ENCODE results near the gene IL23R. TPM values are rescaled to one million over a fixed set of nuclear protein-coding genes. Genes with fewer than 3 reads are reported as not detected.

Gene IL23R
- total RNA-seq, 2 experiments from 2014 or later, result 0.48 to 0.57 TPM

- no peak overlapping the region for H3K27ac Mint-ChIP-seq
- H3K27me3 Mint-ChIP-seq, result peaks cover 6% of the 10 kb centered on the region
- ChIA-PET CTCF (interaction anchor here (0.8 to 1.8 kb wide), 4 partner anchors 9 to 148 kb away, joined by 3 to 5 read pairs (median 4); no protein-coding TSS in a partner anchor), POLR2A (no interaction called here)
- H3K4me3 Mint-ChIP-seq, result no peak overlapping the region
- peaks cover 10% of the 10 kb centered on the region for H3K9me3 Mint-ChIP-seq
- DNase-seq, result no peak
- peaks cover 10% of the 10 kb centered on the region for H3K36me3 Mint-ChIP-seq (ENCODE audit: low read depth)
- peaks cover 5% of the 10 kb centered on the region for H3K4me1 Mint-ChIP-seq
Measured at GRCh38 chr1:67184838-67185421, 18.7 kb downstream of the IL23R start.

- Mint-ChIP-seq H3K36me3 (ENCODE audit: low read depth) (no peaks in the 10 kb centered on the region), H3K27ac (no peak overlapping the region), H3K4me1 (peaks cover 7% of the 10 kb centered on the region), H3K9me3 (no peaks in the 10 kb centered on the region), H3K27me3 (no peaks in the 10 kb centered on the region), H3K4me3 (no peak overlapping the region)
- POLR2A ChIA-PET, result no interaction called here
- no peak for DNase-seq
- CTCF ChIA-PET, result interaction anchor here (1.0 kb wide), 1 partner anchor 194 kb away, joined by 3 read pairs; no protein-coding TSS in a partner anchor
Measured at GRCh38 chr1:67188137-67188536, 21.9 kb downstream of the IL23R start.

- no peak for DNase-seq
- H3K4me1 Mint-ChIP-seq, result peaks cover 19% of the 10 kb centered on the region
- no peaks in the 10 kb centered on the region for H3K9me3 Mint-ChIP-seq
- ChIA-PET CTCF (interaction anchor here (0.6 to 2.8 kb wide), 8 partner anchors 21 to 167 kb away, joined by 3 to 6 read pairs (median 3); partner anchors contain the start of gene IL23R), POLR2A (no interaction called here)
- no peaks in the 10 kb centered on the region for H3K27me3 Mint-ChIP-seq
- H3K4me3 Mint-ChIP-seq, result no peak overlapping the region
- H3K27ac Mint-ChIP-seq, result no peak overlapping the region
- peaks cover 2% of the 10 kb centered on the region for H3K36me3 Mint-ChIP-seq (ENCODE audit: low read depth)
Measured at GRCh38 chr1:67189953-67190352, 23.7 kb downstream of the IL23R start.

GRCh38 chr1:67190410-67190809, 24.2 kb downstream of the IL23R start:
- no peak overlapping the region for H3K4me3 Mint-ChIP-seq
- no peak for DNase-seq
- no peaks in the 10 kb centered on the region for H3K9me3 Mint-ChIP-seq
- ChIA-PET CTCF (interaction anchor here (0.6 to 2.8 kb wide), 8 partner anchors 21 to 167 kb away, joined by 3 to 6 read pairs (median 3); partner anchors contain the start of gene IL23R), POLR2A (no interaction called here)
- H3K4me1 Mint-ChIP-seq, result peaks cover 21% of the 10 kb centered on the region
- peaks cover 2% of the 10 kb centered on the region for H3K36me3 Mint-ChIP-seq (ENCODE audit: low read depth)
- H3K27ac Mint-ChIP-seq, result no peak overlapping the region
- no peaks in the 10 kb centered on the region for H3K27me3 Mint-ChIP-seq

GRCh38 chr1:67190942-67191341, 24.7 kb downstream of the IL23R start:
- ChIA-PET CTCF (interaction anchor here (0.6 to 2.8 kb wide), 6 partner anchors 8 to 821 kb away, joined by 3 to 6 read pairs (median 4); no protein-coding TSS in a partner anchor), POLR2A (no interaction called here)
- Mint-ChIP-seq H3K9me3 (no peaks in the 10 kb centered on the region), H3K4me3 (no peak overlapping the region), H3K36me3 (ENCODE audit: low read depth) (peaks cover 2% of the 10 kb centered on the region), H3K27ac (no peak overlapping the region), H3K27me3 (no peaks in the 10 kb centered on the region), H3K4me1 (peaks cover 24% of the 10 kb centered on the region)
- no peak for DNase-seq

GRCh38 chr1:67191668-67192520, 25.6 kb downstream of the IL23R start:
- Mint-ChIP-seq H3K9me3 (no peaks in the 10 kb centered on the region), H3K4me1 (peaks cover 24% of the 10 kb centered on the region), H3K27ac (no peak overlapping the region), H3K36me3 (ENCODE audit: low read depth) (peaks cover 3% of the 10 kb centered on the region), H3K4me3 (no peak overlapping the region), H3K27me3 (no peaks in the 10 kb centered on the region)
- CTCF ChIA-PET, result interaction anchor here (0.6 to 1.4 kb wide), 6 partner anchors 9 to 821 kb away, joined by 3 to 5 read pairs (median 3); no protein-coding TSS in a partner anchor
- POLR2A ChIA-PET, result no interaction called here
- no peak for DNase-seq

GRCh38 chr1:67192902-67193301, 26.6 kb downstream of the IL23R start:
- POLR2A ChIA-PET, result no interaction called here
- Mint-ChIP-seq H3K4me1 (peaks cover 24% of the 10 kb centered on the region), H3K9me3 (peaks cover 2% of the 10 kb centered on the region), H3K27me3 (no peaks in the 10 kb centered on the region), H3K36me3 (ENCODE audit: low read depth) (peaks cover 7% of the 10 kb centered on the region), H3K27ac (no peak overlapping the region), H3K4me3 (no peak overlapping the region)
- no peak for DNase-seq
- CTCF ChIA-PET, result interaction anchor here (1.0 to 1.3 kb wide), 2 partner anchors 19 to 48 kb away, joined by 3 read pairs; no protein-coding TSS in a partner anchor

GRCh38 chr1:67193704-67194103, 27.4 kb downstream of the IL23R start:
- ChIA-PET CTCF (interaction anchor here (0.7 to 1.0 kb wide), 2 partner anchors 9 to 49 kb away, joined by 3 read pairs; no protein-coding TSS in a partner anchor), POLR2A (no interaction called here)
- H3K27ac Mint-ChIP-seq, result peak overlapping the region; percentile 48
- no peak for DNase-seq
- H3K4me1 Mint-ChIP-seq, result peaks cover 24% of the 10 kb centered on the region
- no peaks in the 10 kb centered on the region for H3K27me3 Mint-ChIP-seq
- H3K9me3 Mint-ChIP-seq, result peaks cover 6% of the 10 kb centered on the region
- no peak overlapping the region for H3K4me3 Mint-ChIP-seq
- peaks cover 7% of the 10 kb centered on the region for H3K36me3 Mint-ChIP-seq (ENCODE audit: low read depth)

- peak overlapping the region; percentile 48 for H3K27ac Mint-ChIP-seq
- H3K9me3 Mint-ChIP-seq, result peaks cover 8% of the 10 kb centered on the region
- POLR2A ChIA-PET, result no interaction called here
- no peak overlapping the region for H3K4me3 Mint-ChIP-seq
- H3K4me1 Mint-ChIP-seq, result peaks cover 24% of the 10 kb centered on the region
- H3K36me3 Mint-ChIP-seq (ENCODE audit: low read depth), result peaks cover 7% of the 10 kb centered on the region
- no peak for DNase-seq
- H3K27me3 Mint-ChIP-seq, result no peaks in the 10 kb centered on the region
- CTCF ChIA-PET, result interaction anchor here (0.7 kb wide), 1 partner anchor 10 kb away, joined by 3 read pairs; no protein-coding TSS in a partner anchor
Measured at GRCh38 chr1:67194209-67194863, 28.1 kb downstream of the IL23R start.

- CTCF ChIA-PET, result interaction anchor here (0.7 kb wide), 1 partner anchor 9 kb away, joined by 4 read pairs; no protein-coding TSS in a partner anchor
- peaks cover 8% of the 10 kb centered on the region for H3K36me3 Mint-ChIP-seq (ENCODE audit: low read depth)
- H3K4me1 Mint-ChIP-seq, result peaks cover 2% of the 10 kb centered on the region
- POLR2A ChIA-PET, result no interaction called here
- no peaks in the 10 kb centered on the region for H3K27me3 Mint-ChIP-seq
- H3K4me3 Mint-ChIP-seq, result no peak overlapping the region
- DNase-seq, result no peak
- H3K27ac Mint-ChIP-seq, result no peak overlapping the region
- H3K9me3 Mint-ChIP-seq, result peaks cover 8% of the 10 kb centered on the region
Measured at GRCh38 chr1:67200755-67201154, 34.5 kb downstream of the IL23R start.

GRCh38 chr1:67201891-67202290, 35.6 kb downstream of the IL23R start:
- POLR2A ChIA-PET, result no interaction called here
- CTCF ChIA-PET, result interaction anchor here (1.9 kb wide), 1 partner anchor 10 kb away, joined by 6 read pairs; no protein-coding TSS in a partner anchor
- Mint-ChIP-seq H3K4me3 (no peak overlapping the region), H3K27me3 (peaks cover 2% of the 10 kb centered on the region), H3K36me3 (ENCODE audit: low read depth) (peaks cover 6% of the 10 kb centered on the region), H3K27ac (no peak overlapping the region), H3K4me1 (no peaks in the 10 kb centered on the region), H3K9me3 (peaks cover 8% of the 10 kb centered on the region)
- DNase-seq, result no peak

GRCh38 chr1:67204298-67204980, 38.2 kb downstream of the IL23R start:
- ChIA-PET POLR2A (no interaction called here), CTCF (interaction anchor here (0.7 to 1.2 kb wide), 3 partner anchors 10 to 523 kb away, joined by 3 to 9 read pairs (median 3); partner anchors contain the start of gene IL23R)
- Mint-ChIP-seq H3K4me3 (no peak overlapping the region), H3K36me3 (ENCODE audit: low read depth) (peaks cover 2% of the 10 kb centered on the region), H3K4me1 (no peaks in the 10 kb centered on the region), H3K27me3 (peaks cover 2% of the 10 kb centered on the region), H3K9me3 (no peaks in the 10 kb centered on the region), H3K27ac (no peak overlapping the region)
- no peak for DNase-seq

Data from activated CD4-positive, alpha-beta T cell treated with anti-CD3 and anti-CD28 coated beads, Interleukin-2, amount 10 ng/mL, durations not matched to agents 7 days and 5 days (primary cell).